Adipocyte (in vitro differentiated cells): ENCODE data around the gene PIGT.

Experiments used
- DNase-seq: peaks from one replicate; pipeline ENCODE4 v3.0.0-alpha.2; 2015; ENCODE audit warnings: low read depth
- H3K27me3 ChIP-seq: replicated peaks from 2 replicates; pipeline ENCODE4 v1.7.0; 2013; ENCODE audit warnings: mild to moderate bottlenecking, low read length, moderate library complexity; ENCODE audit not compliant: control insufficient read depth, insufficient read depth
- H3K36me3 ChIP-seq: 2 replicates; pipeline ENCODE4 v1.7.0; 2013; ENCODE audit warnings: low read length, mild to moderate bottlenecking, moderate library complexity; ENCODE audit not compliant: control insufficient read depth, insufficient read depth, severe bottlenecking
- H3K4me1 ChIP-seq: 2 replicates; pipeline ENCODE4 v1.7.0; 2013; ENCODE audit warnings: mild to moderate bottlenecking, low read length, moderate library complexity; ENCODE audit not compliant: control insufficient read depth, insufficient read depth
- H3K4me3 ChIP-seq: 2 replicates; pipeline ENCODE4 v1.7.0; 2013; ENCODE audit warnings: mild to moderate bottlenecking, low read length, moderate library complexity
- H3K9ac ChIP-seq: 2 replicates; pipeline ENCODE4 v1.7.0; 2013; ENCODE audit warnings: mild to moderate bottlenecking, low read length, moderate library complexity
- H3K9me3 ChIP-seq: 2 replicates; pipeline ENCODE4 v1.7.0; 2013; ENCODE audit warnings: mild to moderate bottlenecking, low read length, moderate library complexity; ENCODE audit not compliant: control insufficient read depth

The PIGT gene

GRCh38 chr20:45433976-45434375, 18.0 kb downstream of the PIGT start:
- Histone ChIP-seq H3K9me3 (no peaks in the 10 kb centered on the region), H3K4me3 (no peak overlapping the region), H3K36me3 (no peaks in the 10 kb centered on the region), H3K4me1 (no peaks in the 10 kb centered on the region), H3K27me3 (no peaks in the 10 kb centered on the region), H3K9ac (no peak overlapping the region)
- no peak for DNase-seq

- H3K9me3 ChIP-seq: no peaks in the 10 kb centered on the region
Observed at GRCh38 chr20:45436732-45437485, 21.0 kb downstream of the PIGT start.

DNA sequence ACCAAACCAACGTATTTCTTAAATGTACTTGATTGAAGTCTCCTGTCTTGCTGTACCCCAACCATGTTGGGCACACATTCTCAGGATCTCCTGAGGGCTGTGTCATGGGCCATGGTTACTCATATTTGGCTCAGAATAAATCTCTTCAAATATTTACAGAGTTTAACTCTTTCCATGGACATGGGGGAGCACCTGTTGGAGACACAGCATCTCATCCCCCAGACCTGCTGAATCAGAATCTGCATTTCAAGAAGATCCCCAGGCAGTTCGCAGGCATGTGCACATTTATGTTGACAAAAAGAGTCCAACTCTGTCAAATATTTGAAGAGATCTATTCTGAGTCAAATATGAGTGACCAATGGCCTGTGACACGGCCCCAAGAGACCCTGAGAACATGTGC, 24.5 kb downstream of the PIGT start:
- Histone ChIP-seq H3K9me3 (no peaks in the 10 kb centered on the region), H3K36me3 (no peaks in the 10 kb centered on the region), H3K4me1 (no peaks in the 10 kb centered on the region), H3K27me3 (peaks cover 9% of the 10 kb centered on the region), H3K9ac (no peak overlapping the region), H3K4me3 (no peak overlapping the region)
- DNase-seq: no peak

More at GRCh38 chr20:45436732-45437485, 21.0 kb downstream of the PIGT start:
- H3K36me3 ChIP-seq: no peaks in the 10 kb centered on the region
- peak; percentile 96 for DNase-seq
- H3K9ac ChIP-seq: peak overlapping the region; percentile 84
- H3K4me1 ChIP-seq: no peaks in the 10 kb centered on the region
- H3K27me3 ChIP-seq: no peaks in the 10 kb centered on the region
- peak overlapping the region; percentile 84 for H3K4me3 ChIP-seq

- no peaks in the 10 kb centered on the region for H3K36me3 ChIP-seq
- H3K4me1 ChIP-seq: no peaks in the 10 kb centered on the region
- no peaks in the 10 kb centered on the region for H3K9me3 ChIP-seq
- DNase-seq: no peak
- H3K27me3 ChIP-seq: peaks cover 14% of the 10 kb centered on the region
- no peak overlapping the region for H3K9ac ChIP-seq
- no peak overlapping the region for H3K4me3 ChIP-seq
Observed at GRCh38 chr20:45440891-45441685, 25.1 kb downstream of the PIGT start.

DNA sequence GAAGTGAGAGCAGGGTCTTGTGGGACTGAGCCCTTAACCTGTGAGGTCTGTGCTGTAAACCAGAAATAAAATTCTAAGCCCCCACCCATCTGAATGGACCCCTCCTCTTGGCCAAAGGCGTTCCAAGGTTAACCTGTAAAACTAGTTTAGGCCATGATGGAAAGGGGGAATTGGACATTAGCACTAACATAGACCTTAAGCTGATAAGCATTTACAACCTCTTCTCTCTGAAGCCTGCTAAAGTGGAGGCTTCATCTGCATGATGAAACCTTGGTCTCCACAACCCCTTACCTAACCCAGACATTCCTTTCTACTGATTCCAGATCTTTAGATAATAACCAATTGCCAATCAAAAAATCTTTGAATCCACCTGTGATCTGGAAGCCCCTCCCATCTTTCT, 25.8 kb downstream of the PIGT start:
- no peaks in the 10 kb centered on the region for H3K4me1 ChIP-seq
- H3K9me3 ChIP-seq: no peaks in the 10 kb centered on the region
- H3K9ac ChIP-seq: no peak overlapping the region
- no peak for DNase-seq
- peaks cover 17% of the 10 kb centered on the region for H3K27me3 ChIP-seq
- H3K4me3 ChIP-seq: no peak overlapping the region
- H3K36me3 ChIP-seq: no peaks in the 10 kb centered on the region

GRCh38 chr20:45444050-45444449, 28.1 kb downstream of the PIGT start:
- peaks cover 26% of the 10 kb centered on the region for H3K27me3 ChIP-seq
- H3K9ac ChIP-seq: no peak overlapping the region
- no peaks in the 10 kb centered on the region for H3K36me3 ChIP-seq
- no peak overlapping the region for H3K4me3 ChIP-seq
- DNase-seq: no peak
- H3K4me1 ChIP-seq: no peaks in the 10 kb centered on the region
- H3K9me3 ChIP-seq: no peaks in the 10 kb centered on the region

DNA sequence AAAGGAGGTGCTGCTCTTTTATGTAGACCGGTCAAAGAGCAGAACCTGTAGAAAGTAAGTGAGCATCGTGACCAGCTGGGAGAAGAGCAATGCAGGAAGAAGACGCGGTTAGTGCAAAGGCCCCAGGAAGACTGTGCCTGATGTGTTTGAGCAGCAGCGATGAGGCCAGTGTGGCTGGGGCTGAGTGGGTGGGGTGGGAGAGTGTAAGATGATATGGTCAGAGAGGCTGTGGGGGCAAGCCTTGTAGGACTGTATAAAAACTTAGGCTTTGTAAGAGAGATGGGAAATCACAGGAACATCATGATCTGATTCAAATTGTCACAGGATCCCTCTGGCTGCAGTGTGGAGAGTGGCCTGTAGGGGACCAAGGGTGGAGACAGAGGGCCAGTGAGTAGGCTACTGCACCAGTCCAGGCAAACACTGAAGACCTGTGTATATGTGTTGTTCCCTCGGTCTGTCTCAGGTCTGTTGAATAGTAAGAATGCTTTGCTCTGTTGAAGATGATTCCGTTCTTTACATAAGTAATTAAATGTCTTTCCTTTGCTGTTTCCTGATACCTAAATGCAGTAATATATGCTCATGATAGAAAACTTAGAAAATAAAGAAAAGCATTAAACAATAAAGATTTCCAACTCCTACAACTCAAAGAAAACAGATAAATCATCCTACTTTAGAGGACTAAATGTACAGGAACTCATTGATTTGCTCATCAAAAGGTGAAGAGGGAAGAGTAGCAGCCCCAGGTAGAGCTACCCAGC, 30.0 kb downstream of the PIGT start:
- H3K27me3 ChIP-seq: peaks cover 26% of the 10 kb centered on the region
- H3K4me3 ChIP-seq: no peak overlapping the region
- no peaks in the 10 kb centered on the region for H3K36me3 ChIP-seq
- no peak overlapping the region for H3K9ac ChIP-seq
- peaks cover 10% of the 10 kb centered on the region for H3K4me1 ChIP-seq
- DNase-seq: no peak
- no peaks in the 10 kb centered on the region for H3K9me3 ChIP-seq

DNA sequence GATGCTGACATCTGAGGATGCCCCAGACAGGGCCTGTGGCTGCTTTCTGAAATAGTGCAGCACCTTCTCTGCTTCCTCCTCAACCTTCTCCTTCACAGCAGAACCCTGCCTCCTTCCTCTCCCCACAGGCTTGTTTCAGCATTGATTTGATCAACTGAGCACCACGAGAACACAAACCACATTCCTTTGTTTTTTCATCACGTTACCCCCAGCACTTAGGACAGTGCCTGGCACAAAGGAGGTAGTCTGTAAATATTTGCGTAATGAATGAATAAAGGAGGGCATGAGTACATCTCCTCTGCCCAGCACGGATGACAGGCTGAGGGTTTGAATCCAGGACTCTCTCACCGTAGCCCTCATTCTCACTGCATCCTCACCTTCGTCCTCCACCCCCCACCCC, 32.3 kb downstream of the PIGT start:
- Histone ChIP-seq H3K27me3 (peaks cover 34% of the 10 kb centered on the region), H3K4me1 (peaks cover 17% of the 10 kb centered on the region), H3K4me3 (no peak overlapping the region)

GRCh38 chr20:45449528-45449927, 33.6 kb downstream of the PIGT start:
- Histone ChIP-seq H3K9ac (no peak overlapping the region), H3K4me1 (peaks cover 17% of the 10 kb centered on the region), H3K27me3 (peaks cover 39% of the 10 kb centered on the region), H3K36me3 (no peaks in the 10 kb centered on the region), H3K9me3 (no peaks in the 10 kb centered on the region), H3K4me3 (no peak overlapping the region)
- DNase-seq: no peak

More for the DNA sequence above, 32.3 kb downstream of the PIGT start:
- Histone ChIP-seq H3K9me3 (no peaks in the 10 kb centered on the region), H3K36me3 (no peaks in the 10 kb centered on the region), H3K9ac (no peak overlapping the region)
- no peak for DNase-seq

DNA sequence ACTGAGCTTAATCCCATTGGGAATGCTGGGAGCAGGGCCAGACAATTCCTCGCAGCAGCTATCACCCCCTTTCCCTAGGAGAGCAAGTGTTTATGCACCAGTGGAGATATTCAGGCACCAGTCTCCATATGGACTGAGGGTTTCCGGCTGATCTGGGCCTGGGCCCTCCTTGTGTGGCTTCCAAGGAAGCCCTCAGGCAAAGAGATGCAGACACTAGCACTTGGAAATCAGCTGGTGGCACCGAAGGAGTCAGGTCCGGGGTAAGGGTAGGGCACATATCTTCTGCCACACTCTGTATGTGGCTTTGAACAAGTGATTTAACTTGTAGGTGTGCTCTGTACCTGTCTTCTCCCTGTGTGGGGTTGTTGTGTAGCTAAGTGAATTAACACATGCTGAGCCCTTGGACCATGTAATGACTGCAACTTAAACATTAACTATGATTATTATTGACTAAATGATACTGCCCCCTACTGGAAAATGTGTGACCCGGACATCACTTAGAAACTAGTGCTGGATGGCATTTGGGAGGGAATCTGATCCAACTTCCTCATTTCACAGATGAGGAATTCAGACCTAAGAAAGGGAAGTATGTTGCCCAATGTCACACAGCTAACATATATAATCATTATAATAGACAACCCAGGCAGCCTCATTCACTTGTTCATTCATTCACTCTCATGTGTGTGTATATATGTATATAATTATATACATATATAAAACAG, 34.3 kb downstream of the PIGT start:
- Histone ChIP-seq H3K9me3 (no peaks in the 10 kb centered on the region), H3K9ac (no peak overlapping the region), H3K4me3 (no peak overlapping the region), H3K36me3 (no peaks in the 10 kb centered on the region), H3K27me3 (peaks cover 38% of the 10 kb centered on the region), H3K4me1 (peaks cover 17% of the 10 kb centered on the region)
- DNase-seq: peak; percentile 69
